HCT116 (cell line): ENCODE measurements around the gene CTAGE1. TPM values are rescaled to one million over a fixed set of nuclear protein-coding genes. Genes with fewer than 3 reads are reported as not detected.

Source experiments
- ATAC-seq: fragments of 200-7000 bp; cut with Tn5 transposase; 2 replicates; pipeline ENCODE4 v1.9.1; 2020; ENCODE audit warnings: mild to moderate bottlenecking, moderate library complexity
- BruUV-seq: library from RNA; stranded (reverse); fragments of 400-500 nt; replicated peaks from 2 replicates; lab custom pipeline; 2021; lab: Mats Ljungman, UMichigan
- CTCF ChIA-PET: fragments of 300-600 bp; sonication (Branson Sonifier 250); formaldehyde crosslinking; loops from one replicate; lab custom pipeline; 2021; ENCODE audit warnings: antibody characterized with exemption; lab: Charles Lee
- POLR2A ChIA-PET: fragments of 300-600, 350-600 bp; sonication (Branson Sonifier 250); formaldehyde crosslinking; loops from one replicate; lab custom pipeline; 2021; ENCODE audit warnings: antibody characterized with exemption; lab: Charles Lee
- RAD21 ChIA-PET, 2 experiments: fragments of 300-600 bp; sonication (Branson Sonifier 250); formaldehyde crosslinking; loops; one replicate each; lab custom pipeline; 2023; ENCODE audit warnings: low total read pairs in 2 of 2; ENCODE audit not compliant: uncharacterized antibody in 2 of 2, unreplicated experiment in 2 of 2, low non-redundant PET in 1 of 2; lab: Charles Lee
- DNase-seq: peaks from one replicate; pipeline ENCODE4 v3.0.0-alpha.2; 2010; ENCODE audit warnings: low read depth, low spot score
- H2AFZ ChIP-seq: fragments of 200-600 bp; shearing (Covaris generic), sonication (generic); 2 replicates; pipeline ENCODE4 v1.6.1; 2017; ENCODE audit warnings: low read depth, mixed run types, mixed read lengths, antibody characterized with exemption, low read length; ENCODE audit not compliant: poor library complexity, severe bottlenecking
- H3K27ac ChIP-seq: 2 replicates; pipeline ENCODE4 v1.5.1; 2012; ENCODE audit warnings: low read depth, low read length
- H3K27me3 ChIP-seq: fragments of 200-600 bp; sonication (generic); 2 replicates; pipeline ENCODE4 v1.6.1; 2016; ENCODE audit warnings: mixed run types, low read length, mixed read lengths; ENCODE audit not compliant: insufficient read depth
- H3K36me3 ChIP-seq, 2 experiments: fragments of 200-500 bp in 1 of 2; fragments of 200-600 bp in 1 of 2; sonication (Bioruptor generic) in 1 of 2; sonication (generic) in 1 of 2; 2 replicates each; pipeline versions ENCODE4 v1.5.1 to v1.6.1; 2014 to 2016; ENCODE audit warnings: low read length in 2 of 2, inconsistent platforms in 1 of 2, mixed read lengths in 1 of 2, mixed run types in 1 of 2; ENCODE audit not compliant: insufficient read depth in 2 of 2, control insufficient read depth in 1 of 2
- H3K4me1 ChIP-seq, 2 experiments: fragments of 200-600 bp in 1 of 2; sonication (generic) in 1 of 2; 2 replicates each; pipeline versions ENCODE4 v1.5.1 to v1.6.1; 2012 to 2017; ENCODE audit warnings: low read length in 2 of 2, inconsistent platforms in 1 of 2, mild to moderate bottlenecking in 1 of 2, mixed read lengths in 1 of 2, mixed run types in 1 of 2, moderate library complexity in 1 of 2; ENCODE audit not compliant: insufficient read depth in 2 of 2, control insufficient read depth in 1 of 2
- H3K4me2 ChIP-seq: fragments of 200-600 bp; sonication (generic); 2 replicates; pipeline ENCODE4 v1.6.1; 2017; ENCODE audit warnings: mixed run types, low read length, mixed read lengths
- H3K4me3 ChIP-seq, 2 experiments: fragments of 200-600 bp in 1 of 2; sonication (generic) in 1 of 2; replicated peaks in 1 of 2; 2 replicates each; pipeline ENCODE4 v1.5.1; 2011 to 2016; ENCODE audit warnings: low read length in 2 of 2, control low read depth in 1 of 2, low read depth in 1 of 2, mild to moderate bottlenecking in 1 of 2, mixed read lengths in 1 of 2, mixed run types in 1 of 2
- H3K79me2 ChIP-seq: fragments of 200-600 bp; sonication (generic); 2 replicates; pipeline ENCODE4 v1.6.1; 2017; ENCODE audit warnings: mild to moderate bottlenecking, mixed run types, low read length, moderate library complexity, mixed read lengths; ENCODE audit not compliant: insufficient read depth
- H3K9ac ChIP-seq: fragments of 200-600 bp; sonication (generic); 2 replicates; pipeline ENCODE4 v1.6.1; 2016; ENCODE audit warnings: low read length, mixed read lengths
- H3K9me2 ChIP-seq: fragments of 200-600 bp; sonication (generic), shearing (Covaris generic); 2 replicates; pipeline ENCODE4 v1.6.1; 2017; ENCODE audit warnings: mixed run types, mild to moderate bottlenecking, moderate library complexity; ENCODE audit not compliant: insufficient read depth
- H3K9me3 ChIP-seq, 2 experiments: fragments of 200-500 bp in 1 of 2; fragments of 200-600 bp in 1 of 2; sonication (Bioruptor generic) in 1 of 2; sonication (generic) in 1 of 2; 2 replicates each; pipeline ENCODE4 v1.6.1; 2014 to 2017; ENCODE audit warnings: low read length in 2 of 2, mixed read lengths in 2 of 2, inconsistent platforms in 1 of 2, low read depth in 1 of 2, mild to moderate bottlenecking in 1 of 2, mixed run types in 1 of 2, moderate library complexity in 1 of 2; ENCODE audit not compliant: control insufficient read depth in 1 of 2, insufficient read depth in 1 of 2
- H4K20me1 ChIP-seq: fragments of 200-600 bp; sonication (generic), shearing (Covaris generic); 2 replicates; pipeline ENCODE4 v1.6.1; 2017; ENCODE audit warnings: mixed run types, mild to moderate bottlenecking, moderate library complexity; ENCODE audit not compliant: insufficient read depth
- CBX3 ChIP-seq: IDR thresholded peaks from 2 replicates; pipeline ENCODE4 v1.6.1; 2012; ENCODE audit warnings: low read depth
- CEBPB ChIP-seq: IDR thresholded peaks from 2 replicates; pipeline ENCODE4 v1.6.1; 2012; ENCODE audit warnings: low read depth
- ELF1 ChIP-seq: IDR thresholded peaks from 2 replicates; pipeline ENCODE4 v1.6.1; 2012; ENCODE audit warnings: low read depth, borderline replicate concordance
- EZH2 ChIP-seq: fragments of 200-600 bp; sonication (generic); IDR thresholded peaks from 2 replicates; pipeline ENCODE4 v1.6.1; 2017; ENCODE audit warnings: antibody characterized with exemption, mixed run types
- EZH2phosphoT487 ChIP-seq: fragments of 200-600 bp; IDR thresholded peaks from 2 replicates; pipeline ENCODE4 v1.6.1; 2018; ENCODE audit warnings: antibody characterized with exemption, borderline replicate concordance
- FOSL1 ChIP-seq: IDR thresholded peaks from 2 replicates; pipeline ENCODE4 v1.6.1; 2012; ENCODE audit warnings: low read depth
- JUND ChIP-seq: IDR thresholded peaks from 2 replicates; pipeline ENCODE4 v1.6.1; 2012
- POLR2A ChIP-seq: IDR thresholded peaks from 2 replicates; pipeline ENCODE4 v1.7.0; 2011; ENCODE audit warnings: borderline replicate concordance; ENCODE audit not compliant: insufficient read depth, insufficient read length; ENCODE audit errors: extremely low read depth
- POLR2AphosphoS5 ChIP-seq: IDR thresholded peaks from 2 replicates; pipeline ENCODE4 v1.6.1; 2011; ENCODE audit warnings: mild to moderate bottlenecking, low read depth, low read length, moderate library complexity
- RAD21 ChIP-seq: IDR thresholded peaks from 2 replicates; pipeline ENCODE4 v1.6.1; 2012; ENCODE audit warnings: low read depth, mild to moderate bottlenecking
- SP1 ChIP-seq: IDR thresholded peaks from 2 replicates; pipeline ENCODE4 v1.6.1; 2012; ENCODE audit warnings: low read depth
- SRF ChIP-seq: IDR thresholded peaks from 2 replicates; pipeline ENCODE4 v1.6.1; 2012; ENCODE audit warnings: low read depth
- TCF7L2 ChIP-seq: IDR thresholded peaks from 2 replicates; pipeline ENCODE4 v1.7.0; 2011; ENCODE audit warnings: borderline replicate concordance, inconsistent platforms; ENCODE audit not compliant: insufficient read depth, insufficient read length; ENCODE audit errors: extremely low read depth
- ZFX ChIP-seq: fragments of 450-650 bp; IDR thresholded peaks from 2 replicates; pipeline ENCODE4 v1.6.1; 2017
- intact Hi-C: fragments of 100-400 bp; cut with micrococcal nuclease; formaldehyde crosslinking; loops from 2 replicates; pipeline ENCODE4 v1.10.0; 2022
- total RNA-seq: library from RNA; stranded (reverse); gene quantifications from one replicate; pipeline ENCODE4 v1.2.1, GENCODE V29; 2021; ENCODE audit not compliant: unreplicated experiment
- TF ChIP-seq, protein P1 (sequence below): IDR thresholded peaks from 2 replicates; pipeline ENCODE4 v1.6.1; 2012
- TF ChIP-seq, protein P2 (sequence below), 3 experiments: fragments of 200-600 bp in 1 of 3; sonication (generic) in 1 of 3; IDR thresholded peaks in 2 of 3; conservative IDR thresholded peaks in 1 of 3; 2 replicates each; pipeline ENCODE4 v1.5.1; 2012 to 2017; ENCODE audit warnings: low read depth in 2 of 3, low read length in 2 of 3, antibody characterized with exemption in 1 of 3, borderline replicate concordance in 1 of 3, control low read depth in 1 of 3, mild to moderate bottlenecking in 1 of 3, mixed read lengths in 1 of 3, mixed run types in 1 of 3, moderate library complexity in 1 of 3; ENCODE audit not compliant: insufficient read depth in 1 of 3
- TF ChIP-seq, protein P3 (sequence below): IDR thresholded peaks from 2 replicates; pipeline ENCODE4 v1.6.1; 2012; ENCODE audit warnings: low read depth

The CTAGE1 gene
- total RNA-seq, 1 experiment from 2014 or later = not detected

DNA sequence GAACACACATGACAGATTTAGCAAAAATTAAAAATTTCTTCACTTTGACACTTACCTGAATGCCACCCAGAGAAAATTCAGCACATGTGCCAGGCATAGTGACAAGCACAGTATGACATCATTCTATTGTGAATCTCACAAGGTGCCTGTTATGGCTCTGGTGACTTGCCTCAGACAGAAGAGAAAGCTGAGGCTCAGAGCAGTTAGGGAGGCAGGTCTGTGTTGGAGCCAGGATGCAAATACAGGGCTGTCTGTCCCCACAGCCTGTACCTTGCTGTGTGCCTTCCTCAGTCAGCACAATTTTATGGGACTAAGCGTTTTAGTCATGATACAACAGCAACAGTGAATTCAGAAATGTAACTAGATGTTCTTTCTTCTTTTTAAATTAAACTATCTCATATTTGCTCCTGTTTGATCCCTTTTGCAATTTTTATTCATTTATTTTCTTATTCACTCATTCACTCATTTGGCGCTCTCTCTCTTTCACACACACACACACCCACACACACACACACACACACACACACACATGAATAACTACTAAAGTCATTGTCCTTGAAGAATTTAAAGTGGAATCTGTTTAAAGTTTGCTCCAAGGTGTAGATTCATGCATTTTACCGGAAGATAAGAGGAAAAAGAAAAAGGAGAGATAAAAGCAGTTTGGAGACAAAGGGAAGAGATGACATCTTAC, 37.9 kb upstream of the CTAGE1 start:
- Histone ChIP-seq H3K9me3 (no peaks in the 10 kb centered on the region), H4K20me1 (no peaks in the 10 kb centered on the region), H3K79me2 (no peaks in the 10 kb centered on the region), H2AFZ (no peak overlapping the region), H3K27ac (no peak overlapping the region), H3K36me3 (no peaks in the 10 kb centered on the region), H3K9me2 (no peaks in the 10 kb centered on the region), H3K27me3 (no peaks in the 10 kb centered on the region), H3K4me1 (no peaks in the 10 kb centered on the region), H3K4me2 (no peak overlapping the region), H3K9ac (no peak overlapping the region), H3K4me3 (no peak overlapping the region)
- no TSS peak for BruUV-seq
- RAD21 ChIA-PET = no interaction called here
- intact Hi-C loops = no loop called here
- POLR2A ChIA-PET = no interaction called here
- no peak for DNase-seq
- TF ChIP-seq EZH2phosphoT487 = no peak
- no peak for TF ChIP-seq TCF7L2
- no peak for TF ChIP-seq CEBPB
- no peak for ATAC-seq
- CTCF ChIA-PET = no interaction called here

DNA sequence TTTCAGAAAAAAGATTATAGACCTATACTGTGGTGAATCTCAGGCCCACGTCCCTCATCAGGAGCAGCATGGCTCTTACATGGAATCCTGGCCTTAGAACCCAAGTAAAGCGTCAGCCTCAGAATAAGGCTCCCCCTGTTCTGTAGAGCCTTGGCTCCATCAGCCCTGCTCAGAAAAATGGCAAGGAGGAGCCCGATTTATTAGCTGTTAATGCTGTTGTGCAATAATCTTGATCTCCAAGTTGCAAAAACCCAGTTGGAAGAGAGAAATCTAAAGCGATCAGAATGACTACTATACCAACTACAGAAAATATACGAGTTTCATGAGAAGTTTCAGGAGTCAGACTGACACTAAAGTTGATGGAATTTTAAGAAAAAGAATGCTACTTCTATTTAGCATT, 35.6 kb upstream of the CTAGE1 start:
- H3K4me3 ChIP-seq = no peak overlapping the region
- no peak for ATAC-seq
- H3K9me2 ChIP-seq = no peaks in the 10 kb centered on the region
- H3K36me3 ChIP-seq = no peaks in the 10 kb centered on the region
- intact Hi-C loops = no loop called here
- CTCF ChIA-PET = no interaction called here
- H3K4me1 ChIP-seq = no peaks in the 10 kb centered on the region
- H3K4me2 ChIP-seq = no peak overlapping the region
- POLR2A ChIA-PET = no interaction called here
- H2AFZ ChIP-seq = no peak overlapping the region
- RAD21 ChIA-PET = no interaction called here
- H3K9me3 ChIP-seq = peaks cover 0 to 10% of the 10 kb centered on the region in 2 experiments; a peak in 1 of 4 replicates
- H3K9ac ChIP-seq = no peak overlapping the region
- no peaks in the 10 kb centered on the region for H3K79me2 ChIP-seq
- BruUV-seq = no TSS peak
- no peak overlapping the region for H3K27ac ChIP-seq
- no peak for DNase-seq
- no peaks in the 10 kb centered on the region for H3K27me3 ChIP-seq
- H4K20me1 ChIP-seq = no peaks in the 10 kb centered on the region
- no peak for TF ChIP-seq POLR2AphosphoS5
- TF ChIP-seq SP1 = no peak
- no peak for TF ChIP-seq SRF
- TF ChIP-seq, protein P1, sequence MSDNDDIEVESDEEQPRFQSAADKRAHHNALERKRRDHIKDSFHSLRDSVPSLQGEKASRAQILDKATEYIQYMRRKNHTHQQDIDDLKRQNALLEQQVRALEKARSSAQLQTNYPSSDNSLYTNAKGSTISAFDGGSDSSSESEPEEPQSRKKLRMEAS = no peak
- no peak for TF ChIP-seq CBX3
- TF ChIP-seq ELF1 = no peak
- TF ChIP-seq EZH2 = no peak
- TF ChIP-seq CEBPB = no peak
- no peak for TF ChIP-seq FOSL1
- no peak for TF ChIP-seq EZH2phosphoT487
- no peak for TF ChIP-seq ZFX
- TF ChIP-seq, protein P2, sequence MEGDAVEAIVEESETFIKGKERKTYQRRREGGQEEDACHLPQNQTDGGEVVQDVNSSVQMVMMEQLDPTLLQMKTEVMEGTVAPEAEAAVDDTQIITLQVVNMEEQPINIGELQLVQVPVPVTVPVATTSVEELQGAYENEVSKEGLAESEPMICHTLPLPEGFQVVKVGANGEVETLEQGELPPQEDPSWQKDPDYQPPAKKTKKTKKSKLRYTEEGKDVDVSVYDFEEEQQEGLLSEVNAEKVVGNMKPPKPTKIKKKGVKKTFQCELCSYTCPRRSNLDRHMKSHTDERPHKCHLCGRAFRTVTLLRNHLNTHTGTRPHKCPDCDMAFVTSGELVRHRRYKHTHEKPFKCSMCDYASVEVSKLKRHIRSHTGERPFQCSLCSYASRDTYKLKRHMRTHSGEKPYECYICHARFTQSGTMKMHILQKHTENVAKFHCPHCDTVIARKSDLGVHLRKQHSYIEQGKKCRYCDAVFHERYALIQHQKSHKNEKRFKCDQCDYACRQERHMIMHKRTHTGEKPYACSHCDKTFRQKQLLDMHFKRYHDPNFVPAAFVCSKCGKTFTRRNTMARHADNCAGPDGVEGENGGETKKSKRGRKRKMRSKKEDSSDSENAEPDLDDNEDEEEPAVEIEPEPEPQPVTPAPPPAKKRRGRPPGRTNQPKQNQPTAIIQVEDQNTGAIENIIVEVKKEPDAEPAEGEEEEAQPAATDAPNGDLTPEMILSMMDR (IDR thresholded peaks at IDR 0.05 in 2 of 3, conservative IDR thresholded peaks at IDR 0.05 in 1 of 3; ENCODE audit: borderline replicate concordance in 1 of 3, insufficient read depth in 1 of 3, low read depth in 2 of 3, low read length in 2 of 3) = no peak
- TF ChIP-seq, protein P3, sequence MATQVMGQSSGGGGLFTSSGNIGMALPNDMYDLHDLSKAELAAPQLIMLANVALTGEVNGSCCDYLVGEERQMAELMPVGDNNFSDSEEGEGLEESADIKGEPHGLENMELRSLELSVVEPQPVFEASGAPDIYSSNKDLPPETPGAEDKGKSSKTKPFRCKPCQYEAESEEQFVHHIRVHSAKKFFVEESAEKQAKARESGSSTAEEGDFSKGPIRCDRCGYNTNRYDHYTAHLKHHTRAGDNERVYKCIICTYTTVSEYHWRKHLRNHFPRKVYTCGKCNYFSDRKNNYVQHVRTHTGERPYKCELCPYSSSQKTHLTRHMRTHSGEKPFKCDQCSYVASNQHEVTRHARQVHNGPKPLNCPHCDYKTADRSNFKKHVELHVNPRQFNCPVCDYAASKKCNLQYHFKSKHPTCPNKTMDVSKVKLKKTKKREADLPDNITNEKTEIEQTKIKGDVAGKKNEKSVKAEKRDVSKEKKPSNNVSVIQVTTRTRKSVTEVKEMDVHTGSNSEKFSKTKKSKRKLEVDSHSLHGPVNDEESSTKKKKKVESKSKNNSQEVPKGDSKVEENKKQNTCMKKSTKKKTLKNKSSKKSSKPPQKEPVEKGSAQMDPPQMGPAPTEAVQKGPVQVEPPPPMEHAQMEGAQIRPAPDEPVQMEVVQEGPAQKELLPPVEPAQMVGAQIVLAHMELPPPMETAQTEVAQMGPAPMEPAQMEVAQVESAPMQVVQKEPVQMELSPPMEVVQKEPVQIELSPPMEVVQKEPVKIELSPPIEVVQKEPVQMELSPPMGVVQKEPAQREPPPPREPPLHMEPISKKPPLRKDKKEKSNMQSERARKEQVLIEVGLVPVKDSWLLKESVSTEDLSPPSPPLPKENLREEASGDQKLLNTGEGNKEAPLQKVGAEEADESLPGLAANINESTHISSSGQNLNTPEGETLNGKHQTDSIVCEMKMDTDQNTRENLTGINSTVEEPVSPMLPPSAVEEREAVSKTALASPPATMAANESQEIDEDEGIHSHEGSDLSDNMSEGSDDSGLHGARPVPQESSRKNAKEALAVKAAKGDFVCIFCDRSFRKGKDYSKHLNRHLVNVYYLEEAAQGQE = no peak
- TF ChIP-seq POLR2A = no peak
- TF ChIP-seq JUND = no peak
- no peak for TF ChIP-seq RAD21
